Thyroid gland (tissue), 4 donors: ENCODE data around the gene PEX14.

Source experiments
- CTCF ChIP-seq, 6 experiments: fragments of 200-600 bp in 3 of 6; fragments of 450-650 bp in 3 of 6; sonication (generic) in 3 of 6; IDR thresholded peaks; one replicate each; pipeline ENCODE4 v1.5.1; 2016 to 2019; ENCODE audit warnings: antibody characterized with exemption in 6 of 6, mild to moderate bottlenecking in 2 of 6, inconsistent platforms in 1 of 6, moderate library complexity in 1 of 6
- POLR2A ChIP-seq, 2 donors: fragments of 450-650 bp; IDR thresholded peaks; one replicate each; pipeline ENCODE4 v1.6.1; 2017; ENCODE audit warnings: antibody characterized with exemption in 2 of 2, mild to moderate bottlenecking in 2 of 2, moderate library complexity in 1 of 2

DNA sequence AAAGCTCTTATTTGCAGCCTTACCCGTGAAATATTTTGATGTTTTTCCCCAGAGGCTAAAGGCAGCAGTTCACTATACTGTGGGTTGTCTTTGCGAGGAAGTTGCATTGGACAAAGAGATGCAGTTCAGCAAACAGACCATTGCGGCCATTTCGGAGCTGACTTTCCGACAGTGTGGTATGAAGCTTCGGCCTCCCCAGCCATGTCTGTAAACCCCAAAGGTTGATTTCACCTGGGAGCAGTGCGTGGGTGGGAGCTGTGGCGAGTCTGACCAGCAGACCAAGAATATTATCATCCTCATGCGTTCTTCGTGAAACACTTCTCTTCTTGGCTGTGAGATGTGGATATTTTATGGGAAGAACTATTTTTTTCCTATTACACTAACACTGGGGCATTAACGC is 41.0 kb upstream of the PEX14 start:
- TF ChIP-seq POLR2A (IDR thresholded peaks at IDR 0.05) (no peak), CTCF (IDR thresholded peaks at IDR 0.05) (no peak)
